Vagina (tissue), 2 donors: ENCODE data around the gene TMEM9.

Experiments
- CTCF ChIP-seq, 3 experiments: fragments of 450-650 bp in 2 of 3; fragments of 200-600 bp in 1 of 3; sonication (generic) in 1 of 3; IDR thresholded peaks; one replicate each; pipeline ENCODE4 v1.5.1; 2017 to 2019; ENCODE audit warnings: antibody characterized with exemption in 3 of 3, mild to moderate bottlenecking in 2 of 3, moderate library complexity in 2 of 3
- POLR2A ChIP-seq, 2 donors: fragments of 450-650 bp; IDR thresholded peaks; one replicate each; pipeline ENCODE4 v1.6.1; 2017; ENCODE audit warnings: antibody characterized with exemption in 2 of 2, mild to moderate bottlenecking in 2 of 2, moderate library complexity in 2 of 2
- POLR2AphosphoS5 ChIP-seq, 2 donors: sonication (generic); formaldehyde crosslinking; IDR thresholded peaks; one replicate each; pipeline ENCODE4 v1.9.0; 2017; ENCODE audit warnings: antibody characterized with exemption in 2 of 2, mild to moderate bottlenecking in 2 of 2, low read depth in 1 of 2; ENCODE audit not compliant: insufficient read depth in 1 of 2

DNA sequence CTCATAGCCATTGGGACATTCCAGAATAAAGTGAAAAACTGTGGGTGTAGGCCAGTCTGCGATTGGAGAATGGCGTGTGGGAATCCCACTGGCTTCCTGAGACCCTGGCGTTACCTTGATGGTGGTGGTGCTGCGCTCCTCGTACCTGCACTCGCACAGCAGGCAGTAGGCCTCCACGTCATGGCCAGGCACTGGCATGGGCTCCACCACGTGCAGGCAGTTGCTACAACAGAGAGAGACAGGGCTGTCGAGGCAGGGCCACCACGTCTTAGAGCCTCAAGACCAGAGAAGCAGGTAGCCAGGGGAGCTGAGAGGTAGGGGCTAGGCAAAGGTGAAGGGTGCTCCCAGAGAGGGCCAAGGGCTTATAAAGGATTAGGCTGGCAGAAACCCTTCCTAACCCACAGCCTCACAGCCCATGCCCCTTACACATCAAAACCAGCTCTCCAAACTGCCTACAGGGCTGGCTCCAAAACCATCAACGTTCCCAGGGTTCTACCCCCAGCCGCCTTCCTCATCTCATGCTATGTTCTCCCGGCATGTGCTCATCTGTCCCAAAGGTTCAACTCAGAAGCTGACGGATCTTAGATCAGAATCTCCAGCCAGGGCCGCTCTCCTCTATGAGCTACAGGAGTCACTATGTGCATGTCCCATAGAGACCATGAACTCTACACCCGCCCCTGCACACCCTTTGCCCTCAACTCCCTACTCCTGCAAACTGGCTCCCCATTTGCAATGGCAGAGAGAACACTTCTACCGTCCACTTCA is 7.5 kb downstream of the TMEM9 start:
- no peak for TF ChIP-seq CTCF (IDR thresholded peaks at IDR 0.05)
- TF ChIP-seq POLR2A (IDR thresholded peaks at IDR 0.05), result no peak
- no peak for TF ChIP-seq POLR2AphosphoS5 (IDR thresholded peaks at IDR 0.05; ENCODE audit: insufficient read depth in 1 of 2, low read depth in 1 of 2)
